ENCODE measurements around the gene SAMD4B. TPM values are rescaled to one million over a fixed set of nuclear protein-coding genes. Genes with fewer than 3 reads are reported as not detected.
A peak's percentile ranks its signal among the peaks of the same experiment; 100 is the strongest.

The SAMD4B gene
- total RNA-seq, 1 experiment from 2014 or later = 164 TPM

- TF ChIP-seq ZNF396 (CRISPR knock-in tag; IDR thresholded peaks at IDR 0.05; ENCODE audit: borderline replicate concordance) (no peak), IRF2 (CRISPR knock-in tag; IDR thresholded peaks at IDR 0.05; ENCODE audit: borderline replicate concordance, low read depth) (no peak), ZNF532 (CRISPR knock-in tag; IDR thresholded peaks at IDR 0.05; ENCODE audit: borderline replicate concordance) (no peak), GABPB1 (CRISPR knock-in tag; IDR thresholded peaks at IDR 0.05) (no peak), ZSCAN18 (CRISPR knock-in tag; IDR thresholded peaks at IDR 0.05) (no peak), NR3C1 (CRISPR knock-in tag; conservative IDR thresholded peaks at IDR 0.05; ENCODE audit: low read depth) (no peak), E2F5 (CRISPR knock-in tag; IDR thresholded peaks at IDR 0.05) (peak; percentile 54; the same call in 1 of the 2 replicates), IRF1 (CRISPR knock-in tag; IDR thresholded peaks at IDR 0.05) (no peak; the same call in 1 of the 2 replicates), E2F4 (CRISPR knock-in tag; IDR thresholded peaks at IDR 0.05; ENCODE audit: borderline replicate concordance, low read depth) (0 out of 2 replicates have a peak, but pooled peaks have one; percentile 69), SMAD3 (CRISPR knock-in tag; IDR thresholded peaks at IDR 0.05; ENCODE audit: borderline replicate concordance) (peak; percentile 75; the same call in 1 of the 2 replicates), HMGXB4 (CRISPR knock-in tag; IDR thresholded peaks at IDR 0.05) (peak; percentile 87; the same call in 1 of the 2 replicates), AR (CRISPR knock-in tag; IDR thresholded peaks at IDR 0.05) (no peak), ZNF281 (CRISPR knock-in tag; IDR thresholded peaks at IDR 0.05) (peak; percentile 30; the same call in 1 of the 2 replicates), SMAD4 (CRISPR knock-in tag; IDR thresholded peaks at IDR 0.05) (no peak), RELA (CRISPR knock-in tag; IDR thresholded peaks at IDR 0.05; ENCODE audit: borderline replicate concordance) (peak; percentile 88), NFATC4 (CRISPR knock-in tag; IDR thresholded peaks at IDR 0.05) (0 out of 2 replicates have a peak, but pooled peaks have one; percentile 48), CREB1 (CRISPR knock-in tag; IDR thresholded peaks at IDR 0.05) (no peak; the same call in 1 of the 2 replicates), FOXP1 (CRISPR knock-in tag; IDR thresholded peaks at IDR 0.05; ENCODE audit: borderline replicate concordance) (peak; percentile 88; the same call in 1 of the 2 replicates), PRRX2 (CRISPR knock-in tag; IDR thresholded peaks at IDR 0.05) (no peak), MYBL2 (CRISPR knock-in tag; IDR thresholded peaks at IDR 0.05) (peak; percentile 76)
Measured at GRCh38 chr19:39307822-39308530, 34.2 kb upstream of the SAMD4B start (continued).

Data from WTC11 (cell line).